SK-N-MC (cell line): Measurements from ENCODE around the gene SYVN1.

Source experiments
- EZH2 ChIP-seq: fragments of 200-600 bp; sonication (generic); IDR thresholded peaks from one replicate; pipeline ENCODE4 v1.6.1; 2017; ENCODE audit warnings: antibody characterized with exemption
- POLR2AphosphoS5 ChIP-seq: IDR thresholded peaks from 2 replicates; pipeline ENCODE4 v1.6.1; 2012; ENCODE audit warnings: mild to moderate bottlenecking, low read depth, low read length, borderline replicate concordance

GRCh38 chr11:65086809-65087208 lies 47.5 kb downstream of the SYVN1 start:
- TF ChIP-seq EZH2 (no peak), POLR2AphosphoS5 (no peak)
